ENCODE measurements around the gene TANK.
"Not testable (repeated sequence)": the region's sequence is repeated elsewhere in the genome, so short reads cannot be mapped to it uniquely, and the experiment has no call there.

Gene TANK

DNA sequence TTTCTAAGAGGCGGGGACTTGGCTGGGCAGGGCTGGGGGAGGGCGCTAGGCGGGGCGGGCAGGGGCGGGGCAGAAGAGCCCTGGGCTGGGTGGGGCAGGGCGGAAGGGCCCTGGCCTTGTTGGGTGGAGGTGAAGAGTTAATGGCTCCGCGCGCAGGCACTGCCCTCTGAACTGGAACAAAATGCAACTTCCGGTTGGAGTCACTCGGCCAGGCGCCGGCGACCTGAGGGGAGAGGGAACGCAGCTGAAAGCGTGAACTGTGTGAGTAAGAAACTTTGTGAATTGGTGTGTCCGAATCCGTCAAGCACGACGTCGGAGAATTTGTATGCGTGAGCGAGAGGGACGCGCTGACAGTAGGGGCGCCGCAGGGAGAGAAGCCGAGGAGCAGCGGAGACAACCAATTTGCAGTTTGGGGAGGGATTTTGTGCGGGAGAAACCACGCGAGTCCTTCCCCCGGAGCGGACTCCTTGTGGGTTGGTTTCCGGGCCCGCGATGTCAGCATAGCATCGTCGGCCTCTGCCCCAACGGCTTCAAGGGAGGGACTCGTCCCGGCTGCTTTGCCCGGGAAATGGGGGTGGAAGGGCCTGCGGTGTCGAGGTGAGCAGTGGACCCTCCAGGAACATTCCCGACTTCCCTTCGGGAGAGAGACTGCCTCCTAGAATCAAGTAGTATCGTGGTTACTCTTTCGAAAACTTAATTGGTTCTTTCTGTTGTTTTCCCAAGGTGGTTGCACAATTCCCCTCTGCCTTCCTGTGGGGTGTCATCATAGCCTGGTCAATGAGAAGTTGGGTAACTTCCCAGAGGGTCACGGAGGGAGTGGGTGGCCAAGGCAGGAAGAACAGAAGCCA lies at the start of gene TANK:
TANK (plus strand) TSS at position 203 of the 848 bp plus-strand sequence. CDS start 19,235 bp downstream, outside the sequence.
- peak; percentile 88 for DNase-seq (ENCODE audit: low read depth)

DNA sequence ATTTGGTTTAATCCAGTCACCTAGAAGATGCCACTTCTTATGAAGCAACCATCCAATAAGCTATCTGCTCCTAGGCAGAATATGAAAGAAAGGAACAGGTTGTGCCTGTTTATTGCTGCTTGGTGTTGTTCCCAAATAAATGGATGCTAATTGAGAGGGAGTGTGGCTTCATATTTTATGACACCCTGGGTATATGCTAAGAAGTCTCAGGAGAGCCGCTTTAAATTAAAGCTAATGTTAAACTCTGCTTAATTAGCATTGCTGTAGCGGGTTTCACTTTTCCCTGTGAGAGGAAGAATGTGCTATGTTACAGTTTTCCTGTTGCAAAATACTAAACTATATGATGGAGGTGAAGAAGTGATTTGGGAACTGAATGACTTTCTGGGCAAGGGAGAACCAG lies 48.7 kb upstream of the TANK start:
- no peak for DNase-seq (ENCODE audit: low read depth)

DNA sequence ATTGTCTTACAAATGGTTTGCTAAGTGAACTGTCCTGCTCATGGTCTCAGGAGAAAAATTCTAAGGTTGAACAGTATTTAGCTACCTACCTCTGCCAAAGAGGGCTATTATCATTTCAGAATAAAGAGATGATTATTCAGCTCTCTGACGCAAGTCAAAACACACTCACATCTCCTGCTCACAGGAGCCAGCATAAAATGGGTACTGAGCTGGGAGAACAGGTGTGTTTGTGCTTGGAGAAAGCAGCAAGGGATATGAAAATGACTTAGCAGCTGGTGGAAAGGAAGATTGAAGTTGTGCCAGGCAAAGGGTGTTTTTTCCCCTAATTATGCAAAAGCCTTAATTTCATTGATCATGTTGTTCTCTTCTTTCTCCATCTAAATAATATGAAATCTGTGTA lies 47.3 kb upstream of the TANK start:
- no peak for DNase-seq (ENCODE audit: low read depth)

DNA sequence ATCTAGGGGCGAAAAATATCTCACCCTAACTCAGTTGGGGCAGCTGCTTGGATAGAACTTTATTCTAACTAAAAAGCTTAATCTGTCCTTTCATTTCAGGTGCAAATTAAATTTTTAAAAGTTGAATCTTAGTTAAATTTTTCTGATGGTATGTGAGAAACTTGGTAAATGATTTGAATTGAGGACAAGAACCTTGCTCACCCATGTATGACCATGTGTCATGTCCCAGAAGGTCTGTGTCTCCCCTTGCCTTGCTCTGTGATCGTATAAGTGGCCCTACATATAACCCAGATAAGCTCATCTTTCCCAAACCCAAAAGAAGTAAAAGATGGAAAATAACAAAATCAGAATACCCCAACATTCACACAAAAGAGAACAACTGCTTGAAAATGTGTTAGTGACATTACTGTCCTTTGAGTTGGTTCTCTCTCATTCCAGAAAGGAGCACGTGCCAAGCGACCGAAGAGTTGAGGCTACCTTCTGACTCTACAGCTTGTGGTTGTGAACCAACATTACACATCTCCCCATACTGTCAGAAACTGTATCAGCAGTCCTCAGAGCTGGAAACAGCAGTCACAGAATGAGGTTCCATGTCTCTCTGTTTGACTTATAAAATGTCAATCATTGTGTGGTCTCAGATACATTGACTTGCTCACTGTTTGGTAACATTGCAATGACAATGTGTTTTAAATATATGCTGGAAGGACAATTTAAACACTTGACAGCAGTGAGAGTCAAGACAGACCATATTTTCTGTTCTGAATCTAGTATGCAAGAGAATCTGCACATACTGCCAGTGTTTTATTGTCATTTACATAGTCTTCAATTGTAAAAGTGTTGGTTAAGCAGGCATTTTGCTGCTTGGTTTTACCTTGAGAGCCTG lies 46.3 kb upstream of the TANK start:
- DNase-seq (ENCODE audit: low read depth): no peak

DNA sequence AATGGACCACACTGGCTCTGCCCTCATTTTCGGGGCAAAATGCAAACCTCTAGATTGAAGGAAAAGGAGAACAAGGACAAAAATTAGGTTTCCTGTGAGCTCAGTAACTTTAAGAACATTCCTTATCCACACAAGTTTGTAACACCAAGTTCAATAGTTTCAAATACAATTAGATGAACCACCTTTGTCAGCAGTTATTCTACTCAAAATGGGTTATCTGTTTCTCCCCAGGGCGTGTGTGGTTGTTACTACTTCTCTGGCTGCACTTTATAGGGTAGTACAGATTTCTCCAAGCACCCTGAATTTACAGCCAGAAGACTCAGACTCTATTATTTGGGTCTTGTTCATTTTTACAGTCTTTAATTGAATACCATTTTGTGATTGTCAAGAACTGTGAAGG lies 45.0 kb upstream of the TANK start:
- DNase-seq (ENCODE audit: low read depth): no peak

- no peak for DNase-seq (ENCODE audit: low read depth)
Observed at GRCh38 chr2:161115605-161116380, 44.4 kb upstream of the TANK start.

DNA sequence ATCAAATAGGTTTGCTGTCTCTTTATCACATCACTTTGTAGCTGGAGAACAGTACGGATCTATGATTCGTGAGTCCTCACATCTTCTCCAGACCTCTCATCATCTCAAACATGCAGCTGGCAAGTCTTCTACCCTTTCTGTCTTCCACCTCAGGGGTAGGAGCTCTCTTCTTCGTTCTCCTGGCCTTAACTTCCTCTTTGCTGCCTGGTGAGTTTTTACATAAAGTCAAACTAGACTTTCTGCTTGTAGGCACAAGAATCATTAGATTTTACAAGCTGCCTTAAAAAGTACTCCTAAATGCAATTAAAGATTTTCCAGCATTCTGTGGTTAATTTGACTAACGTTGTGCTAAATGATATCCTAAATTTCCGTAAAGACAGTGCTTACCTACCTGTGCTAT lies 43.7 kb upstream of the TANK start:
- no peak for DNase-seq (ENCODE audit: low read depth)

- DNase-seq (ENCODE audit: low read depth): no peak
Observed at GRCh38 chr2:161117506-161117905, 42.7 kb upstream of the TANK start.

GRCh38 chr2:161118722-161119121 lies 41.5 kb upstream of the TANK start:
- DNase-seq (ENCODE audit: low read depth): no peak

DNA sequence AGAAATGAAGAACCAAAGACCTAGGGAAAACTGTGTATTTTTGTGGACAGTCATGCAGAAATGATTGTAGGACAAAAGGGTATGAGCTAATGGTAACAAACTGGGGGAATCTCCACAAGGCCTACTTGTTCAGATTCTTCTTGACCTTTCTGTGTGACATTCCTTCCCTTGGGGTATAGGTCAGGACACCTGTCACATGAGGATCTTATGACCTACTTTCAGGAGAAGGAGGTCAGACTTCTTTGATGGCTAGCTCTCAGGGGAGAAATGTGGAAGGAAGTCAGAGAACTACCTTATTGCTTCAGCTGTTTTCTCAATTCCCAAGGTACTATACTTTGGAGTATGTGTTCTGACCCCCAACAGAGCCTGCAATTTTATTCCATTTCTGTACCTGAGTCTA lies 40.7 kb upstream of the TANK start:
- no peak for DNase-seq (ENCODE audit: low read depth)

DNA sequence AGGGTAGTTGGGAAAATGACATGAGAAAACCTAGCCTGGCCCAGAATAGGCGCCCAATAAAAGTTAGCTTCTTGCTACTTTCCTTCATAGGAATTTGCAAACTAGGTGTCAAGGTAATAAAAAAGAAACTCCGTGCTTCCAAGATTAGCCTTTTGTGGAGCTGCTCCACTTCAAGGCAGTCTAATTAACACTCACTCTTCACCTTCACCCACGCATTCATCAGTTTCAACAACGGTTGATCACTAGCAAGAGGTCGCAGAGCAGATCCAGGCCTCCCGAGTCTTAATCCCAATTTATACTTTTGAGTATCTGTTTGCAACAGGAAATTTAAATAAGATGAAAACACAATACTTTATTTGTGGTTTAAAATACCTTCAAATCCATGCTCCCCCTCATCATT lies 39.5 kb upstream of the TANK start:
- no peak for DNase-seq (ENCODE audit: low read depth)

- DNase-seq (ENCODE audit: low read depth): no peak
Observed at GRCh38 chr2:161121622-161122021, 38.6 kb upstream of the TANK start.

DNA sequence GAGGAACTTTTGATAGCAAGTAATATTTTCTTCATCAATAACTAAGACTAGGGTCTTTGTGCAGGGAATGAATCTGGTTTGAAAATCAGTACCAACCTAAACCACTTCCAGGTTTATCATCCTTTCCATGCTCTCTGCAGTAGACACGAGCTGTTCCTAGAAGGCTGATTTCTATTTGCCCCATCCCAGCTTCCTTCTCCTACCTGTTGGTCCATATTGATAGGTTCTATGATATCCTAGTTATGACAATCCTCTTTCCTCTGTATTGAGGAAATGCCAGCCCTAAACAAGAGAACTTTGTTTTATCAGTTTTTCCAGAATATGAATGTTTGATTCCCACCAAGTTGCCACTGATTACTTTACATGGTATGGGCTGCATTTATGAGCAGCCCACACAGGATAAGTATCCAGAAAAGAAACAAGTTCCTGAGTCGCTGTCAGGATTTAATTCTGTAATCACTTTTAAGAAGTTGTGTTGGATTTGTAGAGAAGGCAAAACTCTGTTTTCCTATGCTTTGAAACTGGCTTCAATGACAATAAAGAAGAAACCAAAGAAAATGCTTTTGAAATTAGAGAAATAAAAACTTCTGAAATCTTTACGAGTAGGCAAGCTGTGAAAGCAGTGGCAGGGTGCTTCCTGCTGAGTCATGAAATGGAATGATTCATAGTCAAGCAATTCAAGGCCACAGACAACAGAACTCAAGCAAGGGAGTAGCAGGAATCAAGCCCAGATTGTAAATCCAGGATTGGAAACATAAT lies 37.3 kb upstream of the TANK start:
- DNase-seq (ENCODE audit: low read depth): no peak

- DNase-seq (ENCODE audit: low read depth): no peak
Observed at GRCh38 chr2:161123531-161124030, 36.6 kb upstream of the TANK start.

DNA sequence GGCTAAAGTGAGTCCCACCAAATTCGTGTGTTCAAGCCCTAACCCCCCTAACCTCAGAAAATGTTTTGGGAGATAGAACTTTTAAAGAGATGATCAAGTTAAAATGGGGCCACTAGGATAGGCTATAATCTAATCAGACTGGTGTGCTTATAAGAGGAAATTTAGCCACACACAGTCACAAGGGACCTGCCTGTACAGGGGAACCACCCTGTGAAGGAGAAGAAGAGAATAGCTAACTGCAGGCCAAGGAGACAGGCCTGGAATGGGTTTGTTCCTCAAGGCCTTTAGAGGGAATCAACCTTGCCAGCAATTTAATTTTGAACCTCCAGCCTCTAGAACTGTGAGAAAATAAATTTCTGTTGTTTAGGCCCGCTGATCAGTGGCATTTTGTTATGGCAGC lies 36.0 kb upstream of the TANK start:
- DNase-seq (ENCODE audit: low read depth): no peak

DNA sequence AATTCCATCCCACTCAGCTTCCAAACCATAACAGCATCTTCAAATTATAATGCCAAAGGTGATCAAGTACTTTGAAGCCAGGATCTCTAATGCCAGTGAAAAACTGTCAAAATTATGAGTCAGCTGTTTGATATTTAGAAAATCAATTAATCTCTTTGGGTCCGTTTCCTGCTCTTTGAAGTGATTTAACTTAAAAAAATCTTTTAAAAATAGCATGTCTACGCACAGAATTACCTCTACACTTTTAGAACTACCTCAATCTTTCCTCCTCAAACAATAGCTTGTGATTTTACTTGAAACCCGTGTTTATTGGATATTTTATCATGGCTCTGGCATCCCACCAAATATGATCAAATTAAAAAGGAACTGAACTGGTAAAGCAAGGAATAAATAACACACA lies 31.3 kb upstream of the TANK start:
- no peak for DNase-seq (ENCODE audit: low read depth)

- no peak for DNase-seq (ENCODE audit: low read depth)
Observed at GRCh38 chr2:161130354-161130753, 29.9 kb upstream of the TANK start.

DNA sequence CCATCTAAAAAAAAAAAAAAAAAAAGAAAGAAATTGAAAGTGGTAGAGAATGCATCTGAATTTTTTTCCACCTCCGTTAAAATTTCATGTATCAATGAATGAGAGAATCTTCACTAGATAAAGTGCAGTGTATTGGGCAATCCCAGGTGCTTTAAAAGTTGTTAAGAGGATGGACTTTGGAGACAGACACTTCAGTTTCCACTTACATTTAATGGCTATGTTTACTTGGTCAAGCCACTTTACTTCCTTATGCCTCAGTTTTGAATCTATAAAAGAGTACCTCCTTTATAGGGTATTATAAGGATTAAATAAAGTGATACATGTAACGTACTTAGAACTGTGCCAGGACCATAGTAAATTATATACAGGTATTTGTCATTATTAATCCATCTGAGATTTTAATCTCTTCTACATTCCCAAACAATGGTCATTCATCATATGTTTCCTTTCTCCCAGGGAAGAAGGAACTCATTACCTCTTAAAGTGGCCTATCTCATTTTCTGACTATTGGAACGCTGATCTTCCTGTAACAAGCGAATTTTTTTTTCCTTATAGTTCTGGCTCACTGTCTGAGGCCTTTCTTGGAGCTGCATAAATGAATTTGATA lies 29.1 kb upstream of the TANK start:
- DNase-seq (ENCODE audit: low read depth): no peak

GRCh38 chr2:161131804-161132203 lies 28.4 kb upstream of the TANK start:
- no peak for DNase-seq (ENCODE audit: low read depth)

- DNase-seq (ENCODE audit: low read depth): not testable (repeated sequence)
Observed at GRCh38 chr2:161132384-161132783, 27.8 kb upstream of the TANK start.

DNA sequence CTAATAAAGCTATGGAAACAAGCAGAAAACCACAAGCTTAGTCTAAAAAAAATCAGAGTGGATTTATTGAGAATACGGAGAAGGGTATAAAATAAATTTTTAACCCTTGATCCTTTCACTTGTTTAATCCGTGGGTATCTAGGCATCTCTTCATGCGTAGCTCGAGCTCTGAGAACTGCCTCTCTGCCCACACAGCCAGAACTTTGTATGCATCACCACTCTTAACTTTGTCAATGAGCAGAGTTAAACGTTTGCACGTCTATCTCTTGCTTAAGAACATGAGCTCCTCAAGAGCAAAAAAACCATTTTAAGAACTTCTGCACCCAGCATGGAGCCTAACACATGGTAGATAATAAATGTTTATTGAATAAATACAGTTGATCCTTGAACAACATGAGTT lies 26.9 kb upstream of the TANK start:
- no peak for DNase-seq (ENCODE audit: low read depth)

Measured in activated T-cell treated with anti-CD3 and anti-CD28 coated beads for 48 hours (primary cell).